SKM-1 treated with dmso at 0.1 percent for 144 hours (cell line): ENCODE measurements around the gene RAB5B.
A peak's percentile ranks its signal among the peaks of the same experiment; 100 is the strongest.

Source experiments
- DNase-seq: peaks from one replicate; lab custom pipeline; 2025; ENCODE audit not compliant: unreplicated experiment; lab: John Stamatoyannopoulos, UW

RAB5B gene, protein sequence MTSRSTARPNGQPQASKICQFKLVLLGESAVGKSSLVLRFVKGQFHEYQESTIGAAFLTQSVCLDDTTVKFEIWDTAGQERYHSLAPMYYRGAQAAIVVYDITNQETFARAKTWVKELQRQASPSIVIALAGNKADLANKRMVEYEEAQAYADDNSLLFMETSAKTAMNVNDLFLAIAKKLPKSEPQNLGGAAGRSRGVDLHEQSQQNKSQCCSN

DNA sequence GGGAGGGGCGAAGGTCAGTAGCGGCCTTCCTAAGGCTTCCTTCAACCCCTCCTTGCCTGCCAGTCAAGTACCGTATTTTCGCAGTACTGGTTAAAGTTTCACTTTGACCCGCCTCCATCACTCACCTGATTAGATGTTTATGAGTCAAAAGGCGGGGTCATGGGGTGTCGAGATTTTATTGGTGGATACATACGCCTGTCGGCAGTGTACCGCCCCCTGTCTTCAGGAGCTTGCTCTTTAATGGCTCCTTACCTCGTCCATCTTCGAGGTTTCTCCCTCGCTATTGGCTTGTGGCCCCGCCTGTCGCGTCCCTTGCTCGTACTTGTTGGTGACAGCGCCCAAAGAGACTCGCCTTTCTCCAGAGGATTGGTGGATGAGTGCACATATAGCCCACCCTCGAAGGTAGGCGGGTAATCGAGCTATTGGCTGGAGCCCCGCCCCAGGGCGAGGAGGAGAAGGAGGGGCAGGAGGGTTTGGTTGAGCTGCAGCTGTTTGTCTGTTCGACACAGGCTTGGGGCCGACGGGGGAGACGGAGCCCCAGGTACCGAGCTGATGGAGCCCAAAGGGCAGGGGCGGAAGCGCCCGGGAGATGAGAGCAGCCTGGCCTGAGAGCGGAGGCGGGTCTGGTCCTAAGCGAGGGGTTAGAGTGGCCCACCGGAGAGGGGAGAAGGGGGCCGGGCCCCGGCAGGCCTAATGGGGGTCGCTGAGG lies at the start of gene RAB5B:
Gene RAB5B (plus strand): TSS at position 480 of the 709 bp plus-strand sequence. CDS start 12,883 bp downstream, outside the sequence.
- peak; percentile 96 for DNase-seq

DNA sequence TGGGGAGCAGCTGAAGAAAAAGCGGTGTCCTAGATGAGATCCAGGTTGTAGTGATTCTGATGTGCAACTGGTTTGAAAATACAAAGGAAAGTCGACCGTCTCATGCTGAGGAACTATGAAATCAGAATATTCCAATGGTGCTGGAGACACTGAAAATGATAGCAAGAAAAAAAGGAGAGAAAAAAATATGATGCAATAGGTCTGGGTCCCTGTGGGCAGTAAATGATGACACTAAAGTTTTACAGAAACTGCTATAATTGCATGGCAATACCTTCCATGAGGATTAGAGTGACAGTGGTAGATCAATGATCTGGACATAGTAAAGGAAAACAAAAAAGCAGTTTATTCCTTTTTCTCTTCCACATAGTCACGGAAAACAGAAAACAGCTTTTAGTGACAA lies 48.5 kb upstream of the RAB5B start:
- no peak for DNase-seq

DNA sequence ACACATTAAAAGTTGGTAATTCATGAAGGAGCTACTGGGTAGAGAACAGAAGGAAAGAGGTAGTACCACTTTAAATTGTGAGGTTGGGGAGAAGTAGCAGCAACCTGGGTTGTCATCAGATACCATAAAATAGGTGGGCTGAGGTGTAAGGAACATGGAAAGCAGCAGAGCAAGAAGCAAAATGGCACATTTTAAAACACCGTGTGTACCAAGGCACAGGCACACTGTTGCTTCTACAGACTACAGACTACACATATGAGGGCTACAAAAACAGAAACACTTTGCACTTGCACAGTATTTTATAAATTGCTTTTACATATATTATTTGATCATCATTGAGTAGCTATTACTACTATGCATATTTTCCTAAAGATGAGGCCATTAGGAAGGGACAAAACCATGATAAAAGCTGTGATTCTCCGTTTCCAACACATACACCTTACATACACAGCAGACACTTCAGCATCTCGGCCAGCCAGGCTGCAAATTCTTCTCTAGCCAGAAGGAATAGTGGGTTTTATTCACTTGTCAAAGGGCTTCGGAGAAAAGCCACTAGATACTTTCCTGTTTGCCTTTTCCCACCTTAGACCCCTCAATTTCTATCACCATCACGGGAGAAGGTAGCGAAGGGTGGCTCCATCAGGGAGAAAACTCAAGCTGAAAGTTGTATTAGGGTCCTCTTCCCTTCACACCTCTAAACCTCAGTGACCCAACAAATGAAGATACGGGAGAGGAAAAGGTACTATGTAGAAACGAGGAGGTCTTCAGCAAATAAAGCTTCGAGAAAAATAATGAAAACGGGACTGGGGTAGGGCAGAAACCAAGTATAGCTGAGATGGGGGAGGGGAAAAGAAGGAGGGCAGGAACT lies 47.8 kb upstream of the RAB5B start:
- no peak for DNase-seq

DNA sequence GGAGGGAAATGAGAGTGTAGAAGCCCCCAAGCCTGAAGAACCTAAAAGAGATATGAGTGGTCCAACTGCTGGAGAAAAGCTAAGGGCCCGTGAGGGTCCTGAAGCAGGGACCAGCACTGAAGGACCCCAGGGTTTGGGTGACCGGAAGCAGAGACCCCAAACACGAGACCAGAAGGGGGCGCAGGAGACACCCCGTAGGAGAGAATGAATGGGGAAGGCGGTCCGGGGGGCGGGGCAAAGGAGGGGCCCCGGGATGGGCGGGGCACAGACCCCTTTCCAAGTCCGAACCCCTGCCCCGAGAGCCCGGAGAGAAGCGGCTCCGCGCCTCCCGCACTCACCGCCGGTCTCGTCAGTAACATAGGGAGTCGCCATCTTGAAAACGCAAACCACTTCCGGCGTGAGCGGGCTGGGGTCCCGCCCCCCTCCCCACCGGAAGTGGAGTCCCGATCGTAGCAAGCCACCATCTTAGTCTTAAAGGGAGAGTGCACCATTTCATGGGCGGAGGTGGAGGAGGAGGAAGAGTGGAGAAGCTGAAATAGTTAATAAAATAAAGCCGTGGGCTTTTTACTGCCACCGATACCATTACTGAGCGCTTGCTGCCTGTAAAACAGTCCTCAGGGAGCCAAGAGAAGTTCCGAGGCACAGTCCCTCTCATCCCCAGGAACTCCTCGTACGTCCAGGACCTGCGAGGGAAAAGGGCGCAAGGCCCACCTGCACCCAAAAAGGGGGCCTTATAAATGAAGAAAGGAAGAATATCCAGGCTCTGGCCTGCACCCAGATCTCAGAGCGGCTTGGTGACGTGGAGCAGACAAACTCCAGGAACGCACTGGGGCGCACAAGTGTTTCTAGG lies 46.9 kb upstream of the RAB5B start:
- peak; percentile 55 for DNase-seq

DNA sequence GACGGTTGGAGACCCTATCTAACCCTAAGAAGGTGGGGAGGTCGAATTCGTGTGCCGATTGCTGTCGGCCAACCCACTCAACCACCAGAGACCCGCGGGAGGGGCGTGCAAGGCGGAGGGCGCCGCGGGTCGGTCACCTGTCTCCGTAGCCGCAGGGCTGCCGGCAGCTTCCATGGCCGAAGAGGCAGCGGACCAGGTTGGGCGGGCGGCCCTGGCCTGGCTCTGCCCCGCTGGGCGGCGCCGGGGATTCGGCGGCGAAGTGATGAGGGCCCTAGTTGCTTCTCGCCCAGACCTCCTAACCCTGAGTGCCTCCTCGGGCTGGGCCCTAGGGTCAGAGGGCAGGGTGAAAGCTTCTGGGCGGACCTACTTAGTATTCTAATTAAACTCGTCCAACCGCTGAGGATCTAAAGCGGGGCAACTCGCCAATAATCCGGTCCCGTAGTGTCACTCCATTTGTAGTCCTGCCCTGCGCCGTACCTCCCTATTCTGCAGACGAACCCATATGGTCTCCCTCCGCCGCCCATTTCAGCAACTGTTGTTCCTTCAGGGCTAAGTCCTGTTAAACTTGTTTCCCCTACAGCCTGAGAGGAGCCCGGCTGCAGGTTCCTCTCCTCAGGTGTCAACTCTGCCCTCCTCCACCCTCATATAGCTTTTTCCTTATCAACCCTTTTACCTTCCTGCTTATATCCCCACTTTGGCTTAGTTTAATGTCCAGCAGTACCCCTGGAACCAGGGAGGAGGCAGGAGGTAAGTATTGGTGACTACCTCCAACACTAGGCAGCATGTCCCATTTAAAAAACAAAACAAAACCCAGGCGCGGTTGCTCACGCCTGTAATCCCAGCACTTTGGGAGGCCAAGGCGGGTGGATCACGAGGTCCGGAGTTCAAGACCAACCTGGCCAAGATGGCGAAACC lies 46.0 kb upstream of the RAB5B start, which contains the start of gene PYM1:
Gene PYM1 (minus strand): TSS at position 307 of the 915 bp plus-strand sequence. CDS start 133 bp downstream, at position 174.
- peak; percentile 39 for DNase-seq

DNA sequence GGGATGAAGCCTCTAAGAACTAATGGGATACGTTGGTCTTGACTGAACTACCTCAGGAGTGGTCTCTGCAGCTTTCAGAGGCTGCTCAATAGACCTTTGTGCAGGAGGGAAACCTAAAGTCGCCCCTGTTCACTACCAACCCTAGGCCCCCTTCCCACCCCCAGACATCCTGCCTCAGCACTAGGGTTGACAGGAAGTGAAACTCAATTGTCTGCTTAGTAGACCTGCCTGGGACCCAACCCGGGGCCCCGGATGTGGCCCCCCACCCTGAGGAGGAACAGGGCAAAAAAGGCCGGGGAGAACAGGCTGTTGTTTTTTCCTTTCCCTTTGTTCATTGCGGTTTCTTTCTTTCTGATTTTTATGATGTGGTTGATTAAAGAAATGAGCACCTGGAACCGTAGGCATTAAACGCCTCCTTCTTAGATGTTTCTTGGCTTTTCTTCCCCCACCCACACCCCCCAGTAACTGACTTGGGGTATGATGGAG lies 44.5 kb upstream of the RAB5B start:
- DNase-seq = no peak

DNA sequence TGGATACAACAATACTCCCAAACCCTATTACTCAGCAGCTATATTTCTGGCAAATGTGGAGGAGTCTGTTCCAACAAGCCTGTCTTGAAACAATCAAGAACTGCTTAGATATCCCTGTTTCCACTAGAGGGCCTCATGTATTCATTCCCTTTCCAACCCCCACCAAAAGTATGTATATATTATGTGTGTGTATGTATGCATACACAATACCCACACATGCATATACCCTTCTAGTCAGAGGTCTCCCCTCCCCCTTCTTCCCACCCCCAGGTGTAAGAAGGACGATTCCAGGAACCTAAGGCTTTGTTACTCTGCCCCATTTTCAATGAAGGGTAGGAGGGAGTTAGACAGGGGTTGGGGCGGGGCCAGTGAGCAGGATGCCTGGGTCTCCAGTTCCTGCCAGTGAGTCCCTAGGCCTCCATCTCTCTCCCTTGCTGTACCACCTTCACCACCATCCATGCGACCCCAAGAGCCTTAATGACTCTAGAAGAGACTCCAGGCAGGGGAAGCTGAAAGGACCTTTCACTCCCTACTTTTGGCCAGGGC lies 43.0 kb upstream of the RAB5B start, which contains the start of gene DGKA:
Gene DGKA (plus strand): TSS at position 392 of the 546 bp plus-strand sequence. CDS start 5,342 bp downstream, outside the sequence.
- DNase-seq = peak; percentile 21

DNA sequence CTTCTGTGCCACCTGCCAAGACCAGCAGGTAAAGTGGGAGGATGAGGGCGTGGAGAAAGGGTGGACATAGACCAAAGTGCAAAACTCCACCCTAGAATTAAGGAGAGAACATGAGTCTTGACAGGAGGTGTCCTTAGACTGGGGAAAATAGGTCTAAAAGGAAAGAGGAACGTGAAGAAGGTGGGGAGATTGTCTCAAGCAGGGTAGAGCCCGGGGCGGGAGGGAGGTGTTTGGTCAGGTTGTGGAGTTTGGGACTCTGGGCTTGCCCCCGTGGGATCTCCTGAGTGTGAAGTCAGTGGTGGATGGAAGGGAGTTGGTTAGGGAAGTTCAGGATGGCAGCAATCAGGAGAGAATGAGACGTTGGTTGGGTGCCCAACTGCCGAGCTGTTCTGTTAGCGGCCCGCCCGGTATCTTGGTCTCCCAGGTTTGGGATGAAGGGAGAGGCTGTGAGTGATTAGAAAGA lies 42.5 kb upstream of the RAB5B start:
- no peak for DNase-seq

DNA sequence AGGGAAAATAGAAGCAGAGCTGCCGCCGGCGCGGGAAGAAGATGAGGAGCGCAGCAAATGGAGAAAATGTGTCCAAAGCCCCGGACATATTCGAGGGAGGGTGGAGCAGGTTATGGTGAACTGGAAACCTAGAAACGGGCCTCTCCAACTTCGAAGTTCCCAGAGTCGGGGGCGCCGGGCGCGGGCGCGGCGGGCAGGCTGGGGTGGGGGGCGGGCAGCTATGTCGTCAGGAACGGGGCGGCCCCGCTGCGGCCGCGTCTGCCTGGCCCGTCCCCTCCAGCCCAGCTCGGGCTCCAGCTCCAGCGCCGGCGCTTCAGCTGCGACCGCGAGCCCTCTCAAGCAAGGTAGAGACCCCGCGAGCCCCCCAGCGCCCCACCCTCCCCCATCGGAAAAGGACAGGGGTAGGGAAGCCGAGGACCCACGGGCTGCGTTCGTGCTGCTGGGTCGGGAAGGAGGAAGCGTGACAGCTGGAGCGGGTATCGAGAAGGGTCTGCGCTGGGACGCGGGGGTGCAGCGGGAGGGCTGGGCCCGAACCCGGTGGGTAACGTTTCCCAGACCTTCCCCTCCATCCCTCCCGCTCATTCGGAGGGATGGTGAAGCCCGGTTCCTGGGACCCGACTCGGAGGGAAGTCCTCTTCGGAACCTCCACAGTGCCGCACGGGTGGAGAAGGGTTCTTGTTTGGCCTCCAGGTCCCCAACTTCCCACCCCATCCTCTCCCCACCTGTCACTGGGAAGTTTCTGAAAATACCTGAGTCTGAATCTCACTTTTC lies 41.9 kb upstream of the RAB5B start:
- DNase-seq = no peak

DNA sequence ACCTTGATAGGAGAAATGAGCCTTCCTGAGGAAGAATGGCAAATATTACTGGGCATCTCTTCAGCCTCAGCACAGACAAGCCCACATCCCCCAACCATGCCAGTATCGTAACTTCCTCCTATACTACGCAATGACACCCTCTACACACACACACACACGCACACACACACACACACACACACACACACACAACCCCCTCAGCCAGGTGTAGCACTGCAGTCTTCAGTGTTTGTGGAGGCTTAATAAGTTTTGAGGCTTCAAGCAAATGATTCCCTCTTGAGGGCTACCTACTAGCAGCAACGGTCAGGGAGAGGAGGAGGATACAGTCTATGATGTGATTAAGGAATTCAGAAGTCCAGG lies 41.3 kb upstream of the RAB5B start:
- peak; percentile 9 for DNase-seq

DNA sequence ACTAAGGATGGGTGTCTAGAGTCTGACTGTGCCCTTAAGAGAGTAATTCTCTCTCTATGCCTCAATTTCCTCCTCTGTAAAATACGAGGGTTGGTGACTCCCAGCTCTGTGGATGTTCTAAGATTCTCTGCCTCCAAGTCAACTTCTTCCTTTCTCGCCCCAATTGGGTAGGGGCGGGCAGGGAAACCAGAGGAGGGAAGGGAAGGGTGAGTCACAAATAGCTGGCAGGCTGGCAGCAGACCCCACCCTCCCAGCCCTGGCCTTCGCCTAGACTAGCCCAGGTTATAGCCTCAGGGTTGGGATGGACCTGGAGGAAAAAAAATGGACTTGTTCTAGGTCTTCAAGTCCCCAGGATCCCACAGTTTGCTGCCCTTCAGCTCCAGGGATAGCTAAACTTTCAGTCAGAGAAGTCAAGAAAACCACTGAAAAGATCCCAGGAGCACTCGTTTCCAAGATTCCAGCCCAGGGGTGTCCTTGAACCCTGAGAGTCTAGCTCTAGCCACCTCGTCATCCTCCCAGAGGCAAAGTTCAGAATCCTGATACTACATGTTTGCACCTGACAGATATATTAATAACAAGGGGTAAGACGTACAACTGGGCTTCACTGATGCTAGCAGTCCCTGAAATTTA lies 40.6 kb upstream of the RAB5B start:
- no peak for DNase-seq

DNA sequence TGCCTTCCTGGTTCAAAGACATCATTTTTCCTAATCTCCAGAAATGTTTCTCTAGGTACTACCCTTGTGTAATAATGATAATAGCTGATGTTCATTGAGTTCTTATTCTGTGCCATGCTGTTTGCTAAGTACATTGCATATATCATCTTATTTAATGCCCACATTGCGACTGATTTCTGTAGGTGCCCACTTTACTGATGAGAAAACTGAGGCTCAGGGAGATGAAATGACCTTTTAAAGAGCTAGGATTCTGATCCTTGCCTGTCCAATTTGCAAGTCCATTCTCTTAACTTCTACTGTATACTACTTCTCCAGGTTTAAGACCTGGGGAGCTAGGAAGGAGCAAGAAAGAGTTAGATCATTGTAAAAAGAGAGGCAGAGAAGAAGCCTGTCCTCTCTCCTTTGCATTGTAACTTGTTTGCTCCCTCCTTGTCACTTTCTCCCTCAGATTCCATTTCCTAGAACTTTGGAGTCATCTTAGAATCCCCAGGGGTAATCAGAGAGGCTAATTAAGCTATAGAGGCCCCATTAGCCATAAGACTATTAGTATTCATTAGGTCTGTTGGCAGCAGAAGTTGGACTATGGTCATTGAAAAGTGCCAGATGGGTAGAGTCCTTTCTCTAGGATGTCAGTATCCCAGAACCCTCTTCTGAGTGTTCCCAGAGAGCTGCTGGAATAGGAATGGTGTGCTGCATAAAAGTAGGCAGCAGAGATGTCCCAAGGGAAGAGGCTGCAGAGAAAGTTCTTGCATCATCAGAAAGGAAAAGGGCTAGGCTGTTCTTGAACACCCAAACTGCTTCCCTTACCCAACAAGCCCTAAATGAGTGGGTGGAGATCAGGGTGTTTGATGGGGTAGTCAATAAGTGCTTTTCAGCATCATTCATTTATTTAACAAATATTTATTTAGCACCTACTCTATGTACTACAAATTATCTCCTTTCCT lies 39.8 kb upstream of the RAB5B start:
- DNase-seq = no peak

DNA sequence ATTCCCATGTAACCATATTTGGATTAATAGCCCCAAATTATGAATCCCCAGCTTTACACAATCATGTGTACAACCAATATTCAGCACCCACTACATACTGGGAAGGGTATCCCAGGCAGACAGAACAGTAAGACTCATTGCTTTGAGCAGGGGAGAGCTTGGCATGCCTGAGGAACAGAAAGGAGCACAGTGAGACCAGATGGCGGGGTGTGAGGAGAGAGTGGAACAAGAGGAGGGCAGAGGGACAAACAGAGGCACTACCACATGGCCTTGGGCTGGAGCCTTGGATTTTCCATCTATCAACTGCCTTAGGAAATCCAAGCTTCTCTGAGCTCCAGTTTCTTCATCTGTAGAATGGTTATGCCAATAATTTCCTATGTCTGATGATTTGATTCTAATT lies 39.1 kb upstream of the RAB5B start:
- DNase-seq = no peak

DNA sequence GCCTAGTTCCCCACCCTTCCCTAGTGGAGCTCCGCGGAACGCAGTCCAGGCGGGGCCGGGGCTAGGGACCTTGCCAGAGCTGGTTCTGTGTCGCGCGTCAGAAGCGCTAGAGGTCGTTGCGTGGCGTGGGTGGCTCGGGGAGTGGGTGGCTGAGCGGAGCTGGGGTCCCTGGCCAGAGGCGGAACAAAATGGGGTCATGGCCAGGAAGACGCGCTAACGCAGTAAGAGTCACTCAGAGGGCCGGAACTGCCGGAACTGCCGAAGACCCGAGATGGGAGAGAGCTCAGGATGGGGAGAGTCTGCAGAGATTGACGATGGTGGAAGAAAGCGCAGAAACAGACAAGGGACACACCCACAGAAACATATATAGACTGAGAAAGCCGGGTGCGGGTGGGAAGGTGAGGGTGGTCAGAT lies 38.1 kb upstream of the RAB5B start:
- DNase-seq = no peak

DNA sequence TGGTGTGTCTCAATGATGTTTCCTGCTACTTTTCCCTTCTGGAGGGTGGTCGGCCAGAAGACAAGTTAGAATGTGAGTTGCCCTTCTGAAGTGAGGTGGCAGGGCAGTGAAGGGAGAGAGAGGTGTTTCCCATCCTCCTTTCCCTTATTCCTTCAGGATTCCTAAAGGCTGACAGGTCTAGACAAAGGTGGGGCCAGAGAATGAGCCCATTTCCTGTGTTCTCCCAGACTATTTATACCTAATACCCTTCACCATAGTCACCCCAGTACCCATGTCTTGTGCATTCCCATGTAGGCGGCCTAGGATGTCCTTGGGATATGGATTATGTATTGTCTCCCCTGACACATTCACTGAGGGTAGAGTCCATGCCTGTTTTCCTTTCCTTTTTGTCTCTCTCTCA lies 35.9 kb upstream of the RAB5B start:
- no peak for DNase-seq

DNA sequence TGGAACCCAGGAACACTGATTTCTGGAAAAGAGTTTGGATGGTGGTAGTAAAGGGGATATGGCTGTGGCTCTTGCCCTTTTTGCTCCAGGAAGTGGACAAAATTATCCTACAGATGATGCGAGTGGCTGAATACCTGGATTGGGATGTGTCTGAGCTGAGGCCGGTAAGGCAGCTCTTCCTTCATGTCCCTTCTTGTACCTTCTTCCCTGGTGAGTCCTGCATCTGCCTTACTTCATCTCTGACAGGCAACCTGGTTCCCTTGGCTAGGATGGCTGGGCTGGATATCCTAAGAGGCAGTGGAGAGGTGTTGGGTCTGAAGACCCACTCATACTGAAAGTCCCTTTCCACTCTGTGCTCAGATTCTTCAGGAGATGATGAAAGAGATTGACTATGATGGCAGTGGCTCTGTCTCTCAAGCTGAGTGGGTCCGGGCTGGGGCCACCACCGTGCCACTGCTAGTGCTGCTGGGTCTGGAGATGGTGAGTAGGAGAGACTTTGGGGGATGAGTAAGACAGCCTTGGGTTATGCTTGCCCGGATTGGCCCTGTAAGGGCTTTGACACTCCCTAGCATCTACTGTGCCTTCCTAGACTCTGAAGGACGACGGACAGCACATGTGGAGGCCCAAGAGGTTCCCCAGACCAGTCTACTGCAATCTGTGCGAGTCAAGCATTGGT lies 34.9 kb upstream of the RAB5B start:
- DNase-seq = no peak
